ENCODE results near the gene MARK2.

GRCh38 chr11:63905179-63905578 is 66.3 kb downstream of the MARK2 start:
- TF ChIP-seq CTCF (IDR thresholded peaks at IDR 0.05), result no peak
- no peak for TF ChIP-seq POLR2A (IDR thresholded peaks at IDR 0.05)

All from body of pancreas (tissue), 4 donors.